Neutrophil (primary cell): ENCODE measurements around the gene GPR176.

Experiments used
- H3K27ac ChIP-seq: fragments of 200-600 bp; sonication (generic); 2 replicates; pipeline ENCODE4 v1.5.1; 2016; ENCODE audit warnings: mild to moderate bottlenecking, moderate library complexity
- H3K27me3 ChIP-seq: fragments of 200-600 bp; sonication (generic); 2 replicates; pipeline ENCODE4 v1.6.0; 2016; ENCODE audit warnings: mild to moderate bottlenecking
- H3K36me3 ChIP-seq: fragments of 200-600 bp; sonication (generic); 2 replicates; pipeline ENCODE4 v1.5.1; 2017
- H3K4me1 ChIP-seq, 2 experiments: fragments of 200-600 bp in 1 of 2; sonication (generic) in 1 of 2; 1 replicate in 1 of 2; 2 replicates in 1 of 2; pipeline versions ENCODE4 v1.5.1 to v1.6.1; 2013 to 2016; ENCODE audit warnings: low read depth in 1 of 2, low read length in 1 of 2, mild to moderate bottlenecking in 1 of 2, moderate library complexity in 1 of 2; ENCODE audit not compliant: control insufficient read depth in 1 of 2, insufficient read depth in 1 of 2
- H3K4me3 ChIP-seq, 2 experiments: fragments of 200-600 bp in 1 of 2; sonication (generic) in 1 of 2; 1 replicate in 1 of 2; 2 replicates in 1 of 2; pipeline ENCODE4 v1.5.1; 2013 to 2016; ENCODE audit warnings: low read depth in 1 of 2, low read length in 1 of 2, mild to moderate bottlenecking in 1 of 2, moderate library complexity in 1 of 2
- H3K9me3 ChIP-seq: fragments of 200-600 bp; sonication (generic); 2 replicates; pipeline ENCODE4 v1.5.1; 2016
- TF ChIP-seq, protein P1 (sequence below): fragments of 200-600 bp; sonication (generic); IDR thresholded peaks from 2 replicates; pipeline ENCODE4 v1.5.1; 2016; ENCODE audit warnings: antibody characterized with exemption

Gene GPR176

DNA sequence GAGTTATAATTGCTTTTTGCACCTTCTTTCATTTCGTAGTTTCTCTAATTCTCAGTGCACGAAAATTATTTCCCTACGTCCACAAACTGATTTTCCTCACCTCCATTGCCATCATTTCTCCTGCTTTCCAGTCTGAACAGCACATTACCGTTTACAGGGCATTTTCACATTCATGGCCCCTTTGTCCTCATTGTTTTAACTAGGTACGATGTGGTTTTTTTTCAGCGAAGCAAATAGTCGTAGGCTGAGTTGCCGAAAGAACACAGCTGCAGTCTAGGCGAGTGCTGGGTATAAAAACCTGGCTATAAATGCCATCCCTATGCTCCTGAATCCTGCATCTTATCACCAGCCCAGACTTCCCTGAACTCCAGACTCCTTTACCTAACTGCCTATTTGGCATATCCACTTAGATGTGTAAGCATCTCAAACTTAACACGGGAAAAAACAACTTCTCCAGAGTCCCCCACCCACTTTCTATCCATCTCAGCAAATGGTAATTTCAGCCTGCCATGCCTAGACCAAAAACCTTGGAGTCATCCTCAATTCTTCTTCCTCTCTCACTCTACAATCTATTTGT lies 136.7 kb downstream of the GPR176 start:
- peaks cover 18 to 21% of the 10 kb centered on the region in 2 experiments for H3K4me1 ChIP-seq
- H3K9me3 ChIP-seq = no peaks in the 10 kb centered on the region
- H3K27me3 ChIP-seq = no peaks in the 10 kb centered on the region
- no peaks in the 10 kb centered on the region for H3K36me3 ChIP-seq
- H3K27ac ChIP-seq = peak overlapping the region; percentile 85
- TF ChIP-seq, protein P1, sequence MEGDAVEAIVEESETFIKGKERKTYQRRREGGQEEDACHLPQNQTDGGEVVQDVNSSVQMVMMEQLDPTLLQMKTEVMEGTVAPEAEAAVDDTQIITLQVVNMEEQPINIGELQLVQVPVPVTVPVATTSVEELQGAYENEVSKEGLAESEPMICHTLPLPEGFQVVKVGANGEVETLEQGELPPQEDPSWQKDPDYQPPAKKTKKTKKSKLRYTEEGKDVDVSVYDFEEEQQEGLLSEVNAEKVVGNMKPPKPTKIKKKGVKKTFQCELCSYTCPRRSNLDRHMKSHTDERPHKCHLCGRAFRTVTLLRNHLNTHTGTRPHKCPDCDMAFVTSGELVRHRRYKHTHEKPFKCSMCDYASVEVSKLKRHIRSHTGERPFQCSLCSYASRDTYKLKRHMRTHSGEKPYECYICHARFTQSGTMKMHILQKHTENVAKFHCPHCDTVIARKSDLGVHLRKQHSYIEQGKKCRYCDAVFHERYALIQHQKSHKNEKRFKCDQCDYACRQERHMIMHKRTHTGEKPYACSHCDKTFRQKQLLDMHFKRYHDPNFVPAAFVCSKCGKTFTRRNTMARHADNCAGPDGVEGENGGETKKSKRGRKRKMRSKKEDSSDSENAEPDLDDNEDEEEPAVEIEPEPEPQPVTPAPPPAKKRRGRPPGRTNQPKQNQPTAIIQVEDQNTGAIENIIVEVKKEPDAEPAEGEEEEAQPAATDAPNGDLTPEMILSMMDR = no peak
- peak overlapping the region; percentile 87 to 97 for H3K4me3 ChIP-seq

DNA sequence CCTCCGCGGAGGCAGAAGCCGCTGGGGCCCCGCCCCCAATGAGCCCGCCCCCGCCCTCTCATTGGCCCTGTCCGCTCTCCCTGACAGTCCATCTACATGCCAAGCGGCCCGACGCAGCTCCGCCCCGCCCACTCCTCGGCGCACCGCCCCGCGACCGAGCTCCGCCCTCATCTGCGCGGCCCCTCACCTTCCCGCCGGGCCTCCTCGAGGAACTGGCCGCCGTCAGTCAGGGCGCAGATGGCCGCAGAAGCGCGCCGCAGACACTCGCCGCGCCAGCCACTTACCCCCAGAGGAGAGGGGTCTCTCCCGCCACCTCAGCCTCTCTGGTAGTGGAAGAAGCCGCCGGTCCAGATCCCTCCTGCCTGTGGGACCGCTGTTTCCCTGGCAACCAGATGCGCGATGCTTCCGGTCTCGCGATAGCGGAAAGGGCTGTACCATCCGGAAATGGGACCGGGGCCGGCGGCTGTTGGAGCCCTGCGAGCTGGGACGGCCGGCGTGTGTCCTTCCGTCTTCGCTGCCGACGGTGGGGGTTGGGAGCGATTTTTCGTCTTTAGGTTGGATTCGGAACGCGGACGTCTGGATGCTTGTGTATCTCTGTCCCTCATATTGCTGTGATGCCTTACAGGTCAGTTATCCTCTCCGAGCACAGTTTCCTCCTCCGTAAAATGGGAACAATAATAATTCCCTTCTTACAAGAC lies 137.5 kb downstream of the GPR176 start, which contains the start of gene FSIP1:
Gene FSIP1 (minus strand): TSS at position 401 of the 698 bp plus-strand sequence. CDS start 6,317 bp downstream, outside the sequence.
- Histone ChIP-seq H3K27me3 (no peaks in the 10 kb centered on the region), H3K27ac (peak within 1 kb of the TSS; percentile 85), H3K4me3 (peak within 1 kb of the TSS; percentile 87 to 97), H3K4me1 (peaks cover 18 to 21% of the 10 kb centered on the region in 2 experiments), H3K36me3 (no peaks in the 10 kb centered on the region), H3K9me3 (no peaks in the 10 kb centered on the region)
- TF ChIP-seq, protein P1 = peak; percentile 42

DNA sequence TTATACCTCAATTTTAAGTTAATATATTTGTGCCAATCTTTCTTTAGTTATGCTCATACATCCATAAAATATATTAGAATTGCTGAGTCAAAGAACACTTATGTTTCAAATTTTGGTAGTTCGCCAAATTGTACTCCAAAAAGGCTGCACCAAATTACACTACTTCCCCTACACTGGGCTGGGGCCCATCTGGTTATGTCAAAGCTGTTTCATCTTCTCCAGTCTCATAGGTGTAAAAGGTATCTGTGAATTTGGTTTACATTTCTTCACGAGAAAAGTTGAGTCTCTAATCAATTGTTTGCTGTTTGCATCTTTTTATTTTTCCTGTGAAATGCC lies 138.1 kb downstream of the GPR176 start:
- Histone ChIP-seq H3K9me3 (no peaks in the 10 kb centered on the region), H3K27me3 (no peaks in the 10 kb centered on the region), H3K36me3 (no peaks in the 10 kb centered on the region), H3K27ac (peak overlapping the region; percentile 85), H3K4me3 (peak overlapping the region; percentile 87 to 97), H3K4me1 (peaks cover 18 to 21% of the 10 kb centered on the region in 2 experiments)
- TF ChIP-seq, protein P1 = no peak

DNA sequence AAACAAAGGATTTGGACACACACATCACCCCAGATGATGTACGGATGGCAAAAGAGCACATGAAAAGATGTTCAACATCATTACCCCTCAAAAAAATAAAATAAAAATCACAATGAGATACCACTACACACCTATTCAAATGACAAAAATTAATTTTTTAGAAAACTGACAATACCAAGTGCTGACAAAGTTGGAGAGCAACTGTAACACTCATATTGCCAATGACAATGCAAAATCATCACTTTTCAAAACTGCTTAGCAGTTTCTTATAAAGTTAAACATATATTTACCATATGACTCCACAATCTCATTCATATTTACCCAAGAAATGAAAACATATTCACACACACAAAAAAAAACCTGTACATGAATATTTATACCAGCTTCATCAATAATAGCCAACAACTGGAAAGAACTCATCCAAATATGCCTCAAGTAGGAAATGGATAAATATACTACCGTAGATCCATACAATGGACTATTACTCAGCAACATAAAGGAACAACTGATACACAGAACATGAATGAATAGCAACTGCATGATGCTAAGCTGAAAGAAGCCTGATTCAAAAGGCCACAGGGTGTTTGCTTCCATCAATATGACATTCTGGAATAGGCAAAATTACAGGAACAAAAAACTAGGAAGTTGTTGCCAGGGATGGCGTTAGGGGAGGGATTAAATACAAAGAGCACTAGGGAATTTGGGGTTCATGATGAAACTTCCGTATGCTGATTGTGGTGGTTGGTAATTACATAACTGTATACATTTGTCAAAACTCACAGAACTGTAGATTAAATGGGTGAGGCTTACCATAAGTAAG lies 138.7 kb downstream of the GPR176 start:
- no peaks in the 10 kb centered on the region for H3K9me3 ChIP-seq
- H3K4me1 ChIP-seq = peaks cover 18 to 21% of the 10 kb centered on the region in 2 experiments
- H3K27ac ChIP-seq = peak overlapping the region; percentile 85
- H3K36me3 ChIP-seq = no peaks in the 10 kb centered on the region
- TF ChIP-seq, protein P1 = no peak
- no peaks in the 10 kb centered on the region for H3K27me3 ChIP-seq
- peak overlapping the region in 1 of 2 experiments; percentile 97 for H3K4me3 ChIP-seq

DNA sequence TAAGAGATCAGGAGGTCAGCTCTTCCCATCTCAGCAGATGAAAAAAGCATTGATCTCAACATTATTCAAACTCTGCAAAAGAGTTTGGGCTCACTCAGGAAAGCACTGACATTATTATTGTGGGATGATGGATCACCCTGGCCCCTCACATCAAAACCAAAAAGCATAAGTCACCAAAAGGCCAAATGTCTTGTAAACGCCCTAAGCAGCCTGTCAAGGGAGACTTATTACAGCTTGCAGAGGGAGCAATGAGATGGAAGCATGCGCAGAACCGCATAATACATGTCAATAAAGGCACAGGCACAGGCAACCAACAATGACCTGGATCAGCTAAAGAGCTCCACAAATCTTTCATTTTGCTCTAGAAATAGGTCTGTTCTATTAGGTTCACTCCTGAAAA lies 142.0 kb downstream of the GPR176 start:
- Histone ChIP-seq H3K27ac (no peak overlapping the region), H3K4me1 (peaks cover 16 to 19% of the 10 kb centered on the region in 2 experiments), H3K36me3 (no peaks in the 10 kb centered on the region), H3K9me3 (no peaks in the 10 kb centered on the region), H3K27me3 (no peaks in the 10 kb centered on the region), H3K4me3 (no peak overlapping the region)
- TF ChIP-seq, protein P1 = no peak
